ENCODE measurements around the gene NGDN.
"Not testable (repeated sequence)": the region's sequence is repeated elsewhere in the genome, so short reads cannot be mapped to it uniquely, and the experiment has no call there.

Gene NGDN

GRCh38 chr14:23439107-23439835 is 30.2 kb upstream of the NGDN start:
- DNase-seq (ENCODE audit: low read depth), result no peak

DNA sequence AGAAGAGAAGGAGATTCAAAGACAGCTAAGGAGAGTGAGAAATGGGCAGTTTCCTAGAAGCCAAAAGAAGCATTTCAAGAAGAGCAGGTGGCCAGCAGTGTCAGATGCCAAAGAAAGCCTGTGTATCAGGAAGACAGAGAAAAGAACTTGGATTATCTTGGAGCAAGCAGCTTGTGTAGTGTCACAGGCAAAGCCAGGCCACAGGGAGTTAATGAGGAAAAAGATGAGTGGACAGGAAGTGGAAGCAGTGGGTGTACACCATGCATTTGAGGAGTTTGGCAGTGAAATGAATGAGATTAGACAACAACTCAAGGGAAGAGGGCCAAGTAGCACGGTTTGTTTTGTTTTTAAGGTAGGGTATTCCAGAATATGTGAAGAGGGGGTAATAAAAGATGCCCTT is 28.4 kb upstream of the NGDN start:
- DNase-seq (ENCODE audit: low read depth), result no peak

- DNase-seq (ENCODE audit: low read depth), result no peak
Measured at GRCh38 chr14:23442721-23443356, 26.7 kb upstream of the NGDN start.

GRCh38 chr14:23443411-23443812 is 26.1 kb upstream of the NGDN start:
- no peak for DNase-seq (ENCODE audit: low read depth)

DNA sequence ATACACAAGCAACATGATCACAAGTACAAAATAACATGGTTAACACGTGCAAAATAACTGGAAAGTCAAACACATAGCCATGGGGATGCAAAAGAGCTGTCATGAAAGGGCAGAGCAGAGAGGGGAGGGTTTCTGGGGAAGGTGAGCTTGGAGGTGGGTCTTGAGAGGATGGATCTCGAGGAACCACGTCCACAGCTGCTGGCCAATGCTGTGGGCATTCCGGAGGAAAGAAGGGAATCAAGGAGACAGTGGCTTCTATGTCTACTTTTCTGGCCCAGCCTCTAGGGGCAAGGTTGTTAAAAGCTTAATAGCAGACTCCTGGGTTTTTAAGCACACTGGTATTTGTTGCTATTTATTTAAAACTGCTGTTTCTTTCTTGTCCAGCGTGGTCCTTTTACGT is 25.6 kb upstream of the NGDN start:
- DNase-seq (ENCODE audit: low read depth), result no peak

- no peak for DNase-seq (ENCODE audit: low read depth)
Measured at GRCh38 chr14:23444314-23444713, 25.2 kb upstream of the NGDN start.

DNA sequence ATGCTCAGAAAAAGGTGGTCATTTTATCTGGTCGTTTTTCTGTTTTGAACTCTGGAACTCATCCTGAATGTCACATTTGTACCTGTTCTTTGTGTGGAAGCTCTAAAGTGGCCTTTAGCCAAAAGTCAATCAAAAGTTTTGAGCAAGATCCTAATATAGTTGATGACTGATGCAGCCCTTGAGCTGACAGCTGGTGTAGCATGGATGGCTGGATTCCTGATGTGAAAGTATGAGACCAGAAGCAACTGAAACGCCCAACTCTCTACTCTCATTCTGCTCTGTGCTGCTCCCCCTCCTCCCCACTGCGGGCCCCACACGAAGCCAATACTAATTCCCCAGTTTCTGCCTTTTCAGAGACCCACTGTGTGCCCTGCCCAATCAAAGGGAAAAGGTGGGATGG is 23.7 kb upstream of the NGDN start:
- DNase-seq (ENCODE audit: low read depth), result no peak

DNA sequence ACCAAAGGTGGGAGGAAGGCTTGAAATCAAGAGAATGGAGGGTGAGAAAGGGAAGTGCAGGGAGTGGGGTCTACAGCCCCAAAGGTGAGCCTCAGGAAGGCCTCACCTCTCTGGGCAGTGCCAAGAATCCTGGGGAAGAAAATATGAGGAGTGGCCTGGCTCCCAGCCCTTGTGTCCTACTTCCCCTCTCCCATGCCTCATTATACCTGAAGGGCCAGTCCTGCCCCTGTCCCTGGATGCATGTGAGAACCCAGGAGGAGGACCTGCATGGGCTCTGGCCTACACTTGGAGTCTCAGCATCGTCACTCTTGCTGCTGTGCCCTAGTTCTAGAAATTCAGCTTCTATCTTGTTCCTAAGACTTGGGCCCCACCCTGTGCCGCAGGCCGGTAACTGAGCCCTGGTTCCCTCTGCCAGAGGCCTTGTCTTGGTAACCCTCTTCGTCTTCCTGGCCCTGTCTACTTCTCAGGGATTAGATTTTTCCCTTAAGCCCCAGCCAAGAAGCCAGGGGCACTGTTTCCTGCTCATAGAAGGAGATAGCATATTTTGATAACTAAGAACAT is 23.1 kb upstream of the NGDN start:
- no peak for DNase-seq (ENCODE audit: low read depth)

- no peak for DNase-seq (ENCODE audit: low read depth)
Measured at GRCh38 chr14:23447361-23448350, 21.8 kb upstream of the NGDN start.

- no peak for DNase-seq (ENCODE audit: low read depth)
Measured at GRCh38 chr14:23449314-23449713, 20.2 kb upstream of the NGDN start.

DNA sequence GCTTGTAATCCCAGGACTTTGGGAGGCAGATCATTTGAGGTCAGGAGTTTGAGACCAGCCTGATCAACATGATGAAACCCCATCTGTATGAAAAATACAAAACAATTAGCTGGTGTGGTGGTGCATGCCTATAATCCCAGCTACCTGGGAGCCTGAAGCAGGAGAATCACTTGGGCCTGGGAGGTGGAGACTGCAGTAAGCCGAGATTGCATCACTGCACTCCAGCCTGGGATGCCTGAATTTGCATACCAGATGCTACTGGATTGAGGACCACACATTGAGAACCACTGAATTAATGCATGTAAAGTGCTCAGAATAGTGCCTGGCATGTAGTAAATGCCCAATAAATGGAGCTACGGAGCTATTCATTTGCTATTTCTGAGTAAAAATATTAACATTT is 19.1 kb upstream of the NGDN start:
- no peak for DNase-seq (ENCODE audit: low read depth)

DNA sequence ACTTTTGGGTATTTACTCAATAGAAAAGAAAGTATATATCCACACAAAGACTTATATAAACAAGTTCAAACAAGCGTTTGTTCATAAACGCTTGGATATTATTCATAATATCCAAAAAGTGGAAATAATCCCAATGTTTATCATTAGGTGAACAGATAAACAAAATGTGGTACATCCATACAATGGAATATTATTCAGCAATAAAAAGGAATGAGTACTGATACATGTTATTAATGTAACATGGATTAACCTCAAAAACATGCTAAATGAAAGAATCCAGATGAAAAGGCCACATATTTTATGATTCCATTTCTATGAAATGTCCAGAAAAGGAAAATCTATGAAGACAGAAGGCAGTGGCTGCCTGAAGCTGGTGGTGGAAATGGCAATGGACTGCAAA is 17.3 kb upstream of the NGDN start:
- DNase-seq (ENCODE audit: low read depth), result no peak

DNA sequence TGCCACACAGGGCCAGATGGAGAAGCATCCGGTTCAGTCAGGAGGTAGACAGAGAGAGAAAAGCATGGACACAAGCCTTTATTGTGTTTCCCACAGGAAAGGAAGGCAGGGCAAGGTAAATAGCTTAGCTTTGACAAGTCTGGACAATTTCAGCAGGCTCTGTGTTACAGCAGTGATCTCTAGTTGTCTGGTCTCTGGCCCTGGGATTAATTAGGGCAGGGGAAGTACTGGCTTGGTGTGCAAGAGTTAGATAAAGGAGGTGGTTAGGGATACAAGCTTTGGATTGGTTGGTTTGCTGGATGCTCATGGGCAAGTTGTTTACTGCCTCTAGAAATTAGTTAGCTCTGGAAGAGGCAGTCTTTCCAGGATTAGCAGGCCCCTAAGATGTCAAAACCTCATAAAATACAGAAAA is 15.1 kb upstream of the NGDN start:
- DNase-seq (ENCODE audit: low read depth), result no peak

- DNase-seq (ENCODE audit: low read depth), result not testable (repeated sequence)
Measured at GRCh38 chr14:23456883-23457586, 12.5 kb upstream of the NGDN start.

DNA sequence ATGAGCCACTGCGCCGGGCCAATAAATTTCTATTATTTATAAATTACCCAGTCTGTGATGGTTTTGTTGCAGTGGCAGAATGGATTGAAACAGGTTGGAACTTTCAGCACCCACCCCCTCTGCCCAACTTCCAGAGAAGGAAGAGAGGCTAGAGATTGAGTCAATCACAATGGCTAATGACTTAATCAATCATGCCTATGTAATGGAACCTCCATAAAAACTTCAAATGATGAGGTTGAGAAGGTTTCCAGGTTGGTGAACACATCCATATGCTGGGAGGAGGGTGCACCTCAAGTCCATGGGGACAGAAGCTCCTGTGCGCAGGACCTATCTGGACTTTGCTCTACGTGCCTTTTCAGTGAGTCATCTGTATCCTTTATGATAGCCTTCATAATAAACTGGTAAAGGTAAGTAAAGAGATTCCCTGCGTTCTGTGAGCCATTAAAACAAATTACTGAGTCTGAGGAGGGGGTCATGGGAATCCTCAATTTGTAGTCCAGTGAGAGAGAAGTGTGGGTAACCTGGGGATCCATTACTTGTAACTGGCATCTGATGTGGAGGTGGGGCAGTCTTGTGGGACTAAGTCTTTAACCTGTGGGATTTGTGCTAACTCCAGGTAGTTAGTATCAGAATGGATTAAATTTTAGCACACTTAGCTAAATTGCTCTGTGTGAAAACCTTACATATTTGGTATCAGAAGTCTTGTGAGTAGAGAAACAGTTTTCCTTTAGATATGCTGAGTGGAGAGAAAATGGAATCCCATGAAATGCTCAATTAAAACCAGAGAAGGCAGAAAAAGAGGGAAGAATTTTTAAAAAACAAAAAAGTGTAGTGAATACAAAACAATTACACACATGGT is 11.7 kb upstream of the NGDN start:
- no peak for DNase-seq (ENCODE audit: low read depth)

DNA sequence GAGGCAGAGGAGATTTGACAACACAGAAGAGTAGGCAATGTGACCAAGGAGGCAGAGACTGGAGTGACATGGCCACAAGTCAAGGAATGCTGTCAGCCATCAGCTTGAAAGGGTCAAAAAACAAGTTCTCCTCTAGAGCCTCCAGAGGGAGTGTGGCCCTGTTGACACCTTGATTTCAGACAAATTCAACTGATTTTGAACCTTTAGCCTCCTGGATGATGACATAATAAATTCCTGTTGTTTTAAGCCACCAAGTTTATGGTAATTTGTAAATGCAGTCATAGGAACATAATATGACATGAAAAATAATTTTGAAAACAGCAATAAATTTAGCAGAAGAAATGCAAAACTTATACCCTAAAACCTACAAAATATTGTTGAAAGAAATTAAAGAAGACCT is 8.5 kb upstream of the NGDN start:
- no peak for DNase-seq (ENCODE audit: low read depth)

GRCh38 chr14:23464700-23465099 is 4.8 kb upstream of the NGDN start:
- DNase-seq (ENCODE audit: low read depth), result no peak

DNA sequence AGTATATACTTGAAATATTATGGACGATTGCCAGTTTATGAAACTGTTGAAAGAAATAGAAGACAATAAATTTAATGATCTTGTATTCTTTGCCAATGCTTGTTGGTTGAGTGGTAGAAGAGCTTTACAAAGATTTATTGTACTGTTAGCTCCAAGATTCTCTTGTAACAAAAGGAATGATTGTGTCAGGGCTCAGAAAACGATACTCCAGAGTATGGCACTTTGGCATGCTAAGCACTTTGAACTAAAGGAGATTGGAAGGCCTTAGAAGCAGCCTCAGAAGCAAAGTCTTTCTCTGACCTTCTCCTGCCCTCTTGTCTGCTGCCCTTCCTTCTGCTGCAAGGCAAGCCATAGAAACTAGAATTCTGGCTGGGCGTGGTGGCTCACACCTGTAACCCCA is 4.2 kb upstream of the NGDN start:
- DNase-seq (ENCODE audit: low read depth), result no peak

- DNase-seq (ENCODE audit: low read depth), result no peak
Measured at GRCh38 chr14:23468704-23469126, 788 bp upstream of the NGDN start.

DNA sequence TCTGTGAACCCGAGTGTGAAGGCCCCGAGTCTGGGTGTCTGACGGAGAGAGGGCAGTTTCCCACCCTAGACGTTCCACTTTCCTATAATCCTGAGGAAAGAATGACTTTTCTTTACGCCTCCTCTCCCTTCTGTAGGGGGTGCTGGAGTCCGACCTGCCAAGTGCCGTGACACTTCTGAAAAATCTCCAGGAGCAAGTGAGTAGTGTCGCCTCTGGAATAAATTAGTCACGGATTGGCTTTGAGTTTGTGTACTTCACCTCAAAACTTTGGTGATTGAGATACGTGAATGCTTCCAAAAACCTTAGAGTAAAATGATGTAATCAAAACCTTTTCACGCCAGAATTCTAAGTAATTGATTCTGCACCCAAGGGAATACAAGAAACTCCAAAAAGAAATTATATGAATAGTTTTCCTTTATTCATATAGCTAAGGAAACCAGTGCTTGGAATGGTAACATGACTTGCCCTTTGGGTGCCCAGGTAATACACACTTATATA is 452 bp downstream of the NGDN start:
- DNase-seq (ENCODE audit: low read depth), result no peak

- no peak for DNase-seq (ENCODE audit: low read depth)
Measured at GRCh38 chr14:23470947-23471346, 1.4 kb downstream of the NGDN start.
